Epithelial cell of esophagus (primary cell): ENCODE results near the gene NRM.

Experiments
- DNase-seq: peaks from one replicate; pipeline ENCODE4 v3.0.0; 2010; ENCODE audit warnings: low read depth
- H3K4me3 ChIP-seq: 2 replicates; pipeline ENCODE4 v1.5.1; 2011; ENCODE audit warnings: mild to moderate bottlenecking, low read length, control low read depth
- CTCF ChIP-seq: IDR thresholded peaks from 2 replicates; pipeline ENCODE4 v1.5.1; 2011; ENCODE audit warnings: low read depth, mild to moderate bottlenecking, low read length, control low read depth, inconsistent platforms; ENCODE audit not compliant: insufficient read depth; ENCODE audit errors: missing control alignments

Gene NRM

GRCh38 chr6:30689985-30690384 is 799 bp downstream of the NRM start:
- no peak for DNase-seq
- no peak for TF ChIP-seq CTCF
- H3K4me3 ChIP-seq, result peak overlapping the region; percentile 72

GRCh38 chr6:30689022-30689865 is 1.5 kb downstream of the NRM start:
- TF ChIP-seq CTCF, result no peak
- H3K4me3 ChIP-seq, result no peak overlapping the region
- DNase-seq, result no peak

- H3K4me3 ChIP-seq, result no peak overlapping the region
- no peak for DNase-seq
- no peak for TF ChIP-seq CTCF
Observed at GRCh38 chr6:30688569-30688968, 2.2 kb downstream of the NRM start.

- H3K4me3 ChIP-seq, result peak overlapping the region; percentile 70
- peak; percentile 36 for DNase-seq
- peak; percentile 35 for TF ChIP-seq CTCF
Observed at GRCh38 chr6:30687659-30688431, 2.9 kb downstream of the NRM start.

GRCh38 chr6:30686908-30687658 is 3.7 kb downstream of the NRM start:
- DNase-seq, result peak; percentile 98
- H3K4me3 ChIP-seq, result peak overlapping the region; percentile 70
- TF ChIP-seq CTCF, result no peak

GRCh38 chr6:30686009-30686907 is 4.5 kb downstream of the NRM start, which contains the start of gene PPP1R18:
Gene PPP1R18 (minus strand): TSS chr6:30686645. CDS start chr6:30686018, 627 bp downstream.
- peak within 1 kb of the TSS; percentile 70 for H3K4me3 ChIP-seq
- DNase-seq, result peak; percentile 72
- TF ChIP-seq CTCF, result no peak
